IMR-90 (cell line): ENCODE measurements around the gene IFT81. TPM values are rescaled to one million over a fixed set of nuclear protein-coding genes. Genes with fewer than 3 reads are reported as not detected.
A peak's percentile ranks its signal among the peaks of the same experiment; 100 is the strongest.

Experiments
- ATAC-seq: fragments of 200-7000 bp; cut with Tn5 transposase; 2 replicates; pipeline ENCODE4 v1.9.1; 2020; ENCODE audit warnings: low read depth, mild to moderate bottlenecking, moderate library complexity
- BruUV-seq: library from RNA; stranded (reverse); fragments of 400-500 nt; replicated peaks from 2 replicates; lab custom pipeline; 2021; lab: Mats Ljungman, UMichigan
- CTCF ChIA-PET: fragments of 300-600 bp; formaldehyde crosslinking; extraction: SDS; loops from one replicate; lab custom pipeline; 2021; ENCODE audit warnings: antibody characterized with exemption; lab: Yijun Ruan, JAX
- POLR2A ChIA-PET: fragments of 300-600 bp; sonication (Branson Sonifier 250); formaldehyde crosslinking; loops from one replicate; lab custom pipeline; 2022; ENCODE audit warnings: antibody characterized with exemption; ENCODE audit not compliant: unreplicated experiment; lab: Charles Lee
- DNase-seq: peaks from one replicate; pipeline ENCODE4 v3.0.0; 2013
- H2AFZ ChIP-seq: replicated peaks from 2 replicates; pipeline ENCODE3; 2013; ENCODE audit warnings: low read length, mild to moderate bottlenecking; ENCODE audit not compliant: poor library complexity
- H2AK5ac ChIP-seq: 2 replicates; pipeline ENCODE4 v1.6.1; 2013; ENCODE audit warnings: low read depth, low read length, inconsistent platforms
- H2AK9ac ChIP-seq: replicated peaks from 2 replicates; pipeline ENCODE3; 2013; ENCODE audit warnings: mild to moderate bottlenecking, low read depth, low read length, moderate library complexity; ENCODE audit not compliant: poor library complexity
- H2BK120ac ChIP-seq: 2 replicates; pipeline ENCODE4 v1.6.1; 2013; ENCODE audit warnings: low read depth, low read length, inconsistent platforms
- H2BK15ac ChIP-seq: 3 replicates; pipeline ENCODE4 v1.6.1; 2013; ENCODE audit warnings: low read depth, low read length, inconsistent platforms
- H2BK20ac ChIP-seq: 2 replicates; pipeline ENCODE4 v1.6.1; 2013; ENCODE audit warnings: low read depth, mild to moderate bottlenecking, inconsistent platforms, low read length, moderate library complexity
- H2BK5ac ChIP-seq: 2 replicates; pipeline ENCODE4 v1.6.1; 2013; ENCODE audit warnings: mild to moderate bottlenecking, low read depth, low read length, inconsistent platforms; ENCODE audit not compliant: poor library complexity, severe bottlenecking
- H3K14ac ChIP-seq: replicated peaks from 2 replicates; pipeline ENCODE4 v1.6.1; 2013; ENCODE audit warnings: low read depth, low read length, inconsistent platforms
- H3K18ac ChIP-seq: 2 replicates; pipeline ENCODE4 v1.6.1; 2013; ENCODE audit warnings: low read depth, low read length, control low read depth
- H3K23ac ChIP-seq: 2 replicates; pipeline ENCODE4 v1.6.1; 2013; ENCODE audit warnings: low read depth, low read length, inconsistent platforms
- H3K27ac ChIP-seq: 2 replicates; pipeline ENCODE4 v1.5.1; 2013; ENCODE audit warnings: mild to moderate bottlenecking, control low read depth, low read length; ENCODE audit not compliant: insufficient read depth
- H3K27me3 ChIP-seq: 2 replicates; pipeline ENCODE4 v1.6.1; 2013; ENCODE audit warnings: low read length; ENCODE audit not compliant: control insufficient read depth, insufficient read depth
- H3K36me3 ChIP-seq: 2 replicates; pipeline ENCODE4 v1.6.1; 2013; ENCODE audit warnings: low read length, mixed read lengths; ENCODE audit not compliant: control insufficient read depth, insufficient read depth
- H3K4ac ChIP-seq: 2 replicates; pipeline ENCODE4 v1.6.1; 2013; ENCODE audit warnings: low read depth, low read length, inconsistent platforms
- H3K4me1 ChIP-seq: 2 replicates; pipeline ENCODE4 v1.6.1; 2013; ENCODE audit warnings: low read length, mixed read lengths; ENCODE audit not compliant: control insufficient read depth, insufficient read depth
- H3K4me2 ChIP-seq: 2 replicates; pipeline ENCODE4 v1.6.1; 2013; ENCODE audit warnings: low read depth, mild to moderate bottlenecking, control low read depth, low read length, moderate library complexity
- H3K4me3 ChIP-seq: 2 replicates; pipeline ENCODE4 v1.5.1; 2013; ENCODE audit warnings: low read depth, mild to moderate bottlenecking, control low read depth, low read length, moderate library complexity; ENCODE audit not compliant: insufficient read depth
- H3K56ac ChIP-seq: 2 replicates; pipeline ENCODE4 v1.6.1; 2013; ENCODE audit warnings: low read length, inconsistent platforms; ENCODE audit not compliant: insufficient read depth; ENCODE audit errors: extremely low read depth
- H3K79me1 ChIP-seq, 2 experiments: 2 replicates each; pipeline ENCODE4 v1.6.1; 2013; ENCODE audit warnings: low read length in 2 of 2, inconsistent platforms in 1 of 2, low read depth in 1 of 2
- H3K9ac ChIP-seq: 2 replicates; pipeline ENCODE4 v1.6.1; 2013; ENCODE audit warnings: low read depth, low read length, control low read depth
- H3K9me1 ChIP-seq: 2 replicates; pipeline ENCODE4 v1.6.1; 2013; ENCODE audit warnings: low read length, inconsistent platforms; ENCODE audit not compliant: insufficient read depth
- H3K9me3 ChIP-seq: 2 replicates; pipeline ENCODE4 v1.6.1; 2013; ENCODE audit warnings: low read length; ENCODE audit not compliant: control insufficient read depth, insufficient read depth
- H4K20me1 ChIP-seq: 2 replicates; pipeline ENCODE4 v1.6.1; 2013; ENCODE audit warnings: low read length, inconsistent platforms; ENCODE audit not compliant: insufficient read depth
- H4K5ac ChIP-seq: 2 replicates; pipeline ENCODE4 v1.6.1; 2013; ENCODE audit warnings: mild to moderate bottlenecking, low read depth, low read length, control low read depth
- H4K8ac ChIP-seq, 2 experiments: 2 replicates each; pipeline ENCODE4 v1.6.1; 2013; ENCODE audit warnings: low read depth in 2 of 2, low read length in 2 of 2, control low read depth in 1 of 2, inconsistent platforms in 1 of 2
- H4K91ac ChIP-seq: 2 replicates; pipeline ENCODE4 v1.6.1; 2013; ENCODE audit warnings: low read depth, low read length, inconsistent platforms; ENCODE audit not compliant: insufficient read depth
- BHLHE40 ChIP-seq: fragments of 150-350 bp; IDR thresholded peaks from 2 replicates; pipeline ENCODE4 v1.6.1; 2016; ENCODE audit warnings: mild to moderate bottlenecking, low read depth, low read length
- CEBPB ChIP-seq: IDR thresholded peaks from 2 replicates; pipeline ENCODE4 v1.6.1; 2012; ENCODE audit warnings: low read depth, low read length, improper control_type of control experiment
- CHD1 ChIP-seq: IDR thresholded peaks from 2 replicates; pipeline ENCODE4 v1.6.1; 2012; ENCODE audit warnings: low read depth, low read length, improper control_type of control experiment
- ELK1 ChIP-seq: fragments of 150-350 bp; IDR thresholded peaks from 2 replicates; pipeline ENCODE4 v1.6.1; 2016; ENCODE audit warnings: low read depth, mild to moderate bottlenecking, low read length, moderate library complexity, borderline replicate concordance
- FOS ChIP-seq: fragments of 150-350 bp; IDR thresholded peaks from 2 replicates; pipeline ENCODE4 v1.6.1; 2016; ENCODE audit warnings: low read depth, low read length
- MAFK ChIP-seq: IDR thresholded peaks from 2 replicates; pipeline ENCODE4 v1.6.1; 2012; ENCODE audit warnings: low read depth, low read length, improper control_type of control experiment
- MAZ ChIP-seq: IDR thresholded peaks from 2 replicates; pipeline ENCODE4 v1.6.1; 2012; ENCODE audit warnings: low read depth, mild to moderate bottlenecking, low read length, improper control_type of control experiment, moderate library complexity, borderline replicate concordance
- MXI1 ChIP-seq: IDR thresholded peaks from 2 replicates; pipeline ENCODE4 v1.6.1; 2012; ENCODE audit warnings: low read depth, mild to moderate bottlenecking, low read length, moderate library complexity, borderline replicate concordance
- NFE2L2 ChIP-seq: fragments of 150-350 bp; IDR thresholded peaks from 2 replicates; pipeline ENCODE4 v1.6.1; 2016; ENCODE audit warnings: low read depth, mild to moderate bottlenecking, low read length
- POLR2A ChIP-seq: IDR thresholded peaks from 2 replicates; pipeline ENCODE4 v1.6.1; 2012; ENCODE audit warnings: mild to moderate bottlenecking, low read depth, low read length
- RAD21 ChIP-seq: IDR thresholded peaks from 2 replicates; pipeline ENCODE4 v1.6.1; 2012; ENCODE audit warnings: low read length, improper control_type of control experiment
- RCOR1 ChIP-seq: IDR thresholded peaks from 2 replicates; pipeline ENCODE4 v1.6.1; 2012; ENCODE audit warnings: mild to moderate bottlenecking, low read length, improper control_type of control experiment; ENCODE audit not compliant: insufficient replicate concordance
- RFX5 ChIP-seq: IDR thresholded peaks from 2 replicates; pipeline ENCODE4 v1.8.0; 2012; ENCODE audit warnings: low read depth, mild to moderate bottlenecking, low read length, moderate library complexity
- SMC3 ChIP-seq: fragments of 150-350 bp; IDR thresholded peaks from 2 replicates; pipeline ENCODE4 v1.6.1; 2016; ENCODE audit warnings: low read depth, mild to moderate bottlenecking, antibody characterized with exemption, low read length, moderate library complexity
- USF2 ChIP-seq: fragments of 150-350 bp; IDR thresholded peaks from 2 replicates; pipeline ENCODE4 v1.6.1; 2017; ENCODE audit warnings: mild to moderate bottlenecking, antibody characterized with exemption, low read length, low read depth
- WGBS, 2 experiments: methylation state at CpG; one replicate each; pipeline versions ENCODE4 v1.1.5 to v1.1.7; 2013; ENCODE audit warnings: missing lambda C conversion rate in 2 of 2; ENCODE audit not compliant: insufficient read length in 1 of 2; ENCODE audit errors: extremely low coverage in 2 of 2; 5-methylcytosine and 5-hydroxymethylcytosine counted together
- dilution Hi-C: fragments of 300-500 bp; cut with HindIII; formaldehyde crosslinking; loops from one replicate; pipeline ENCODE4 v1.14.3; 2018; ENCODE audit warnings: low sequenced_read_pairs; ENCODE audit not compliant: unreplicated experiment
- in situ Hi-C: fragments of 300-500 bp; cut with MboI; formaldehyde crosslinking; loops from 3 replicates; pipeline ENCODE4 v1.14.3; 2019; ENCODE audit warnings: low sequenced_read_pairs, inconsistent platforms, mixed read lengths
- intact Hi-C: fragments of 100-400 bp; cut with micrococcal nuclease; formaldehyde crosslinking; loops from 2 replicates; pipeline ENCODE4 v1.10.0; 2022
- polyA plus RNA-seq, 3 experiments: library from polyadenylated mRNA; depleted of rRNA; stranded (reverse); fragments of >200 nt; gene quantifications; 2 replicates each; pipeline ENCODE4 v1.2.3, GENCODE V29; 2012; ENCODE audit warnings: low replicate concordance in 1 of 3
- total RNA-seq: library from RNA; depleted of rRNA; stranded (reverse); fragments of >200 nt; gene quantifications from 2 replicates; pipeline ENCODE4 v1.2.3, GENCODE V29; 2012

IFT81 gene
- total and polyA plus RNA-seq, 2 of the 4 experiments (the other 2 are of a cell fraction), result 6.1 to 8.1 TPM

- intact Hi-C loops, result loop anchor here (10.0 kb wide), 1 partner anchor 207 kb away; no protein-coding TSS in a partner anchor
- TF ChIP-seq RFX5, result no peak
- peak; percentile 36; the same call in 1 of the 2 replicates for TF ChIP-seq MAZ
- no peak for TF ChIP-seq NFE2L2
- TF ChIP-seq FOS, result peak; percentile 78
- no peak for TF ChIP-seq SMC3
- peak; percentile 11; the same call in 1 of the 2 replicates for TF ChIP-seq RAD21
- TF ChIP-seq CHD1, result no peak
- no peak for TF ChIP-seq MAFK
- no peak for TF ChIP-seq RCOR1
- no peak for TF ChIP-seq USF2
- TF ChIP-seq POLR2A, result no peak
- TF ChIP-seq MXI1, result no peak
- no peak for TF ChIP-seq ELK1
- TF ChIP-seq BHLHE40, result peak; percentile 35; the same call in 1 of the 2 replicates
- peak; percentile 54 for TF ChIP-seq CEBPB
These were observed 16.5 kb upstream of the IFT81 start for GRCh38 chr12:110107369-110108281.

More at GRCh38 chr12:110107369-110108281, 16.5 kb upstream of the IFT81 start:
- Histone ChIP-seq H3K9me1 (peaks cover 22% of the 10 kb centered on the region), H3K9ac (0 out of 2 replicates have a peak overlapping the region, but pooled peaks have one; percentile 27), H4K91ac (peak overlapping the region; percentile 84), H3K4ac (peak overlapping the region; percentile 96), H3K9me3 (peaks cover 4% of the 10 kb centered on the region; the same call in 1 of the 2 replicates), H3K18ac (peak overlapping the region; percentile 96), H3K23ac (peak overlapping the region; percentile 96), H3K27ac (peak overlapping the region; percentile 81), H3K36me3 (no peaks in the 10 kb centered on the region), H3K4me1 (peaks cover 33% of the 10 kb centered on the region), H2BK20ac (peak overlapping the region; percentile 93), H3K27me3 (no peaks in the 10 kb centered on the region), H3K14ac (peak overlapping the region; percentile 94), H2BK5ac (peak overlapping the region; percentile 95), H3K79me1 (peaks cover 0 to 4% of the 10 kb centered on the region in 2 experiments; a peak in 1 of 4 replicates), H4K20me1 (no peaks in the 10 kb centered on the region), H3K4me2 (peak overlapping the region; percentile 56; the same call in 1 of the 2 replicates), H2AK5ac (peak overlapping the region; percentile 86), H3K56ac (peak overlapping the region; percentile 84), H2BK120ac (peak overlapping the region; percentile 95), H2AFZ (peak overlapping the region; percentile 82), H4K5ac (peak overlapping the region; percentile 97), H2AK9ac (peak overlapping the region; percentile 57), H3K4me3 (no peak overlapping the region), H4K8ac (peak overlapping the region; percentile 85 to 88), H2BK15ac (peak overlapping the region; percentile 90; the same call in 2 of the 3 replicates)
- no TSS peak for BruUV-seq
- dilution Hi-C loops (no loop called here), in situ Hi-C loops (no loop called here)
- peak; percentile 50 for ATAC-seq
- 55% methylated on average over 6 of the region's 14 CpGs; no CpG with 5 or more reads in 1 of the 2 experiments for WGBS, 2 experiments
- ChIA-PET POLR2A (no interaction called here), CTCF (interaction anchor here (0.6 to 1.5 kb wide), 2 partner anchors 117 to 342 kb away, joined by 3 to 4 read pairs; partner anchors contain the start of gene ARPC3)
- DNase-seq, result peak; percentile 97
